ENCODE measurements around the gene IFRD1.

DNA sequence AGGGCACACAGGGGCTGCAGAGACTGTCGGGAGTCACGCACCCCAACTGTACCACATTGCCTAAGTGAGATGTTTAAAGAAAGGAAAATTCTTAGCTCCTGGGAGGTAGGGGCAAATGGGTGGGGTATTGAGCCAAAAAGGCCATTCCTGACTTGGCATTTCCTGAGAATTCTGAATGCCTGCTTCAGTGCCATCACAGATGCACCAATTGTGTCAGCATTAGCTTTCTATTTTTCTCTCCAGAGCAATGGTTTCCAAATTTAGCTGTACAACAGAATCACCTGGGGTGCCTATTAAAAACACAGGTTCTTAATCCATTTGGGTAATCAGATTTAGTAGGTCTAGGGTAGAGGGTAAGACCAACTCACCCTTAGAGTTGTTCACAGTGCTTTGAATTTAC lies 73.6 kb downstream of the IFRD1 start:
- no peak for TF ChIP-seq EZH2phosphoT487 (conservative IDR thresholded peaks at IDR 0.05; ENCODE audit: low read length)
- TF ChIP-seq, protein P1, sequence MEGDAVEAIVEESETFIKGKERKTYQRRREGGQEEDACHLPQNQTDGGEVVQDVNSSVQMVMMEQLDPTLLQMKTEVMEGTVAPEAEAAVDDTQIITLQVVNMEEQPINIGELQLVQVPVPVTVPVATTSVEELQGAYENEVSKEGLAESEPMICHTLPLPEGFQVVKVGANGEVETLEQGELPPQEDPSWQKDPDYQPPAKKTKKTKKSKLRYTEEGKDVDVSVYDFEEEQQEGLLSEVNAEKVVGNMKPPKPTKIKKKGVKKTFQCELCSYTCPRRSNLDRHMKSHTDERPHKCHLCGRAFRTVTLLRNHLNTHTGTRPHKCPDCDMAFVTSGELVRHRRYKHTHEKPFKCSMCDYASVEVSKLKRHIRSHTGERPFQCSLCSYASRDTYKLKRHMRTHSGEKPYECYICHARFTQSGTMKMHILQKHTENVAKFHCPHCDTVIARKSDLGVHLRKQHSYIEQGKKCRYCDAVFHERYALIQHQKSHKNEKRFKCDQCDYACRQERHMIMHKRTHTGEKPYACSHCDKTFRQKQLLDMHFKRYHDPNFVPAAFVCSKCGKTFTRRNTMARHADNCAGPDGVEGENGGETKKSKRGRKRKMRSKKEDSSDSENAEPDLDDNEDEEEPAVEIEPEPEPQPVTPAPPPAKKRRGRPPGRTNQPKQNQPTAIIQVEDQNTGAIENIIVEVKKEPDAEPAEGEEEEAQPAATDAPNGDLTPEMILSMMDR (IDR thresholded peaks at IDR 0.05; ENCODE audit: insufficient read depth, low read length, poor library complexity, severe bottlenecking): no peak

Measured in SU-DHL-6 (cell line).